HepG2 (cell line): ENCODE results near the gene SYT7. TPM values are rescaled to one million over a fixed set of nuclear protein-coding genes. Genes with fewer than 3 reads are reported as not detected.
A peak's percentile ranks its signal among the peaks of the same experiment; 100 is the strongest.

ENCODE experiments used
- ATAD3A ChIP-seq: sonication (generic); formaldehyde crosslinking; IDR thresholded peaks from 2 replicates; pipeline ENCODE4 v1.4.0; 2020; ENCODE audit warnings: missing genetic modification reagents
- FOXA3 ChIP-seq: IDR thresholded peaks from 2 replicates; pipeline ENCODE4 v1.6.1; 2016; ENCODE audit warnings: missing genetic modification reagents, missing compliant biosample characterization
- HDAC6 ChIP-seq: fragments of 200-600 bp; sonication (generic); IDR thresholded peaks from 2 replicates; pipeline ENCODE4 v1.7.0; 2017; ENCODE audit warnings: mild to moderate bottlenecking, antibody characterized with exemption, low read length, low read depth
- PHF8 ChIP-seq: sonication (generic); formaldehyde crosslinking; IDR thresholded peaks from 2 replicates; pipeline ENCODE4 v1.5.0; 2020; ENCODE audit warnings: missing genetic modification reagents
- YY1 ChIP-seq: IDR thresholded peaks from 2 replicates; pipeline ENCODE4 v1.6.1; 2011; ENCODE audit warnings: low read length, low read depth, moderate library complexity, mild to moderate bottlenecking; ENCODE audit not compliant: insufficient read depth, insufficient replicate concordance
- ZHX2 ChIP-seq, 2 experiments: sonication (generic) in 1 of 2; formaldehyde crosslinking in 1 of 2; IDR thresholded peaks; 2 replicates each; pipeline versions ENCODE4 v1.6.1 to v1.9.0; 2014 to 2022; ENCODE audit warnings: antibody characterized with exemption in 1 of 2, borderline replicate concordance in 1 of 2, inconsistent platforms in 1 of 2, low read depth in 1 of 2, missing genetic modification reagents in 1 of 2
- ZNF121 ChIP-seq: sonication (generic); formaldehyde crosslinking; IDR thresholded peaks from 2 replicates; pipeline ENCODE4 v1.5.0; 2020; ENCODE audit warnings: mild to moderate bottlenecking, missing genetic modification reagents
- ZNF225 ChIP-seq: sonication (generic); formaldehyde crosslinking; IDR thresholded peaks from 2 replicates; pipeline ENCODE4 v1.4.0; 2020; ENCODE audit warnings: mild to moderate bottlenecking, missing genetic modification reagents
- ZNF317 ChIP-seq: sonication (generic); formaldehyde crosslinking; IDR thresholded peaks from 2 replicates; pipeline ENCODE4 v1.5.0; 2020; ENCODE audit warnings: mild to moderate bottlenecking, missing genetic modification reagents
- ZNF496 ChIP-seq: sonication (generic); formaldehyde crosslinking; IDR thresholded peaks from 2 replicates; pipeline ENCODE4 v1.8.1; 2023; ENCODE audit warnings: mild to moderate bottlenecking, moderate library complexity, missing genetic modification reagents; ENCODE audit not compliant: insufficient replicate concordance
- polyA plus RNA-seq, 8 experiments: library from polyadenylated mRNA; depleted of rRNA in 3 of 8; stranded (reverse) in 7 of 8; unstranded in 1 of 8; fragments of >200 nt; fragmentation: Illumina TruSeq in 4 of 8; extraction: Trizol in 4 of 8; gene quantifications; 2 replicates each; pipeline versions ENCODE4 v1.2.1 to v1.2.3, GENCODE V29; 2011 to 2016; ENCODE audit warnings: low read depth in 4 of 8, missing spikeins in 1 of 8, mixed read lengths in 1 of 8; ENCODE audit not compliant: insufficient read depth in 1 of 8
- total RNA-seq, 5 experiments: library from RNA; depleted of rRNA; stranded (reverse); fragments of >200 nt; fragmentation: Illumina TruSeq; extraction: Trizol; gene quantifications; 2 replicates each; pipeline ENCODE4 v1.2.3, GENCODE V29; 2016; ENCODE audit warnings: low read depth in 1 of 5
- TF ChIP-seq, protein P1 (sequence below): fragments of 450-650 bp; IDR thresholded peaks from 2 replicates; pipeline ENCODE4 v1.6.1; 2017; ENCODE audit warnings: mild to moderate bottlenecking
- TF ChIP-seq, protein P2 (sequence below): sonication (generic); formaldehyde crosslinking; IDR thresholded peaks from 2 replicates; pipeline ENCODE4 v1.4.0; 2020; ENCODE audit warnings: missing genetic modification reagents, borderline replicate concordance
- TF ChIP-seq, protein P3 (sequence below): sonication (generic); formaldehyde crosslinking; IDR thresholded peaks from 2 replicates; pipeline ENCODE4 v1.4.0; 2020; ENCODE audit warnings: missing genetic modification reagents, borderline replicate concordance

SYT7 gene
- total and polyA plus RNA-seq, 2 of the 13 experiments (the other 11 are each of a cell fraction or from before 2014, with no cell fraction given): 1.4 to 4.4 TPM

- TF ChIP-seq, protein P1, sequence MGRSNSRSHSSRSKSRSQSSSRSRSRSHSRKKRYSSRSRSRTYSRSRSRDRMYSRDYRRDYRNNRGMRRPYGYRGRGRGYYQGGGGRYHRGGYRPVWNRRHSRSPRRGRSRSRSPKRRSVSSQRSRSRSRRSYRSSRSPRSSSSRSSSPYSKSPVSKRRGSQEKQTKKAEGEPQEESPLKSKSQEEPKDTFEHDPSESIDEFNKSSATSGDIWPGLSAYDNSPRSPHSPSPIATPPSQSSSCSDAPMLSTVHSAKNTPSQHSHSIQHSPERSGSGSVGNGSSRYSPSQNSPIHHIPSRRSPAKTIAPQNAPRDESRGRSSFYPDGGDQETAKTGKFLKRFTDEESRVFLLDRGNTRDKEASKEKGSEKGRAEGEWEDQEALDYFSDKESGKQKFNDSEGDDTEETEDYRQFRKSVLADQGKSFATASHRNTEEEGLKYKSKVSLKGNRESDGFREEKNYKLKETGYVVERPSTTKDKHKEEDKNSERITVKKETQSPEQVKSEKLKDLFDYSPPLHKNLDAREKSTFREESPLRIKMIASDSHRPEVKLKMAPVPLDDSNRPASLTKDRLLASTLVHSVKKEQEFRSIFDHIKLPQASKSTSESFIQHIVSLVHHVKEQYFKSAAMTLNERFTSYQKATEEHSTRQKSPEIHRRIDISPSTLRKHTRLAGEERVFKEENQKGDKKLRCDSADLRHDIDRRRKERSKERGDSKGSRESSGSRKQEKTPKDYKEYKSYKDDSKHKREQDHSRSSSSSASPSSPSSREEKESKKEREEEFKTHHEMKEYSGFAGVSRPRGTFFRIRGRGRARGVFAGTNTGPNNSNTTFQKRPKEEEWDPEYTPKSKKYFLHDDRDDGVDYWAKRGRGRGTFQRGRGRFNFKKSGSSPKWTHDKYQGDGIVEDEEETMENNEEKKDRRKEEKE: no peak
- TF ChIP-seq ZNF121 (CRISPR knock-in tag) (peak; percentile 97), ZNF496 (no peak), ZHX2 (IDR thresholded peaks at IDR 0.05; ENCODE audit: low read depth) (0 out of 2 replicates have a peak, but pooled peaks have one; percentile 48), ZHX2 (CRISPR knock-in tag; IDR thresholded peaks at IDR 0.05; ENCODE audit: borderline replicate concordance) (no peak), FOXA3 (CRISPR knock-in tag) (peak; percentile 98), ATAD3A (no peak), PHF8 (CRISPR knock-in tag) (peak; percentile 42; the same call in 1 of the 2 replicates), HDAC6 (no peak), YY1 (peak; percentile 79), ZNF317 (CRISPR knock-in tag) (peak; percentile 47; the same call in 1 of the 2 replicates), ZNF225 (CRISPR knock-in tag) (no peak)
- TF ChIP-seq, protein P2, sequence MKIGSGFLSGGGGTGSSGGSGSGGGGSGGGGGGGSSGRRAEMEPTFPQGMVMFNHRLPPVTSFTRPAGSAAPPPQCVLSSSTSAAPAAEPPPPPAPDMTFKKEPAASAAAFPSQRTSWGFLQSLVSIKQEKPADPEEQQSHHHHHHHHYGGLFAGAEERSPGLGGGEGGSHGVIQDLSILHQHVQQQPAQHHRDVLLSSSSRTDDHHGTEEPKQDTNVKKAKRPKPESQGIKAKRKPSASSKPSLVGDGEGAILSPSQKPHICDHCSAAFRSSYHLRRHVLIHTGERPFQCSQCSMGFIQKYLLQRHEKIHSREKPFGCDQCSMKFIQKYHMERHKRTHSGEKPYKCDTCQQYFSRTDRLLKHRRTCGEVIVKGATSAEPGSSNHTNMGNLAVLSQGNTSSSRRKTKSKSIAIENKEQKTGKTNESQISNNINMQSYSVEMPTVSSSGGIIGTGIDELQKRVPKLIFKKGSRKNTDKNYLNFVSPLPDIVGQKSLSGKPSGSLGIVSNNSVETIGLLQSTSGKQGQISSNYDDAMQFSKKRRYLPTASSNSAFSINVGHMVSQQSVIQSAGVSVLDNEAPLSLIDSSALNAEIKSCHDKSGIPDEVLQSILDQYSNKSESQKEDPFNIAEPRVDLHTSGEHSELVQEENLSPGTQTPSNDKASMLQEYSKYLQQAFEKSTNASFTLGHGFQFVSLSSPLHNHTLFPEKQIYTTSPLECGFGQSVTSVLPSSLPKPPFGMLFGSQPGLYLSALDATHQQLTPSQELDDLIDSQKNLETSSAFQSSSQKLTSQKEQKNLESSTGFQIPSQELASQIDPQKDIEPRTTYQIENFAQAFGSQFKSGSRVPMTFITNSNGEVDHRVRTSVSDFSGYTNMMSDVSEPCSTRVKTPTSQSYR (CRISPR knock-in tag): peak; percentile 83; the same call in 1 of the 2 replicates
- TF ChIP-seq, protein P3, sequence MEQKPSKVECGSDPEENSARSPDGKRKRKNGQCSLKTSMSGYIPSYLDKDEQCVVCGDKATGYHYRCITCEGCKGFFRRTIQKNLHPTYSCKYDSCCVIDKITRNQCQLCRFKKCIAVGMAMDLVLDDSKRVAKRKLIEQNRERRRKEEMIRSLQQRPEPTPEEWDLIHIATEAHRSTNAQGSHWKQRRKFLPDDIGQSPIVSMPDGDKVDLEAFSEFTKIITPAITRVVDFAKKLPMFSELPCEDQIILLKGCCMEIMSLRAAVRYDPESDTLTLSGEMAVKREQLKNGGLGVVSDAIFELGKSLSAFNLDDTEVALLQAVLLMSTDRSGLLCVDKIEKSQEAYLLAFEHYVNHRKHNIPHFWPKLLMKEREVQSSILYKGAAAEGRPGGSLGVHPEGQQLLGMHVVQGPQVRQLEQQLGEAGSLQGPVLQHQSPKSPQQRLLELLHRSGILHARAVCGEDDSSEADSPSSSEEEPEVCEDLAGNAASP (CRISPR knock-in tag): peak; percentile 51; the same call in 1 of the 2 replicates
Observed at GRCh38 chr11:61609000-61609979, 28.4 kb upstream of the SYT7 start (continued).
